PFSK-1 (cell line): ENCODE results near the gene HK1.

Source experiments
- FOXP2 ChIP-seq: optimal IDR thresholded peaks from 2 replicates; pipeline ENCODE3; 2011; ENCODE audit warnings: borderline replicate concordance, control low read depth, inconsistent platforms; ENCODE audit not compliant: insufficient read depth; ENCODE audit errors: extremely low read length, extremely low read depth
- POLR2AphosphoS5 ChIP-seq: IDR thresholded peaks from 2 replicates; pipeline ENCODE4 v1.6.1; 2012; ENCODE audit warnings: low read depth, mild to moderate bottlenecking, control low read depth, low read length, moderate library complexity
- REST ChIP-seq, 2 experiments: IDR thresholded peaks; 2 replicates each; pipeline versions ENCODE4 v1.6.1 to v1.8.0; 2011 to 2012; ENCODE audit warnings: low read depth in 2 of 2, low read length in 2 of 2, control low read depth in 1 of 2, inconsistent platforms in 1 of 2, mild to moderate bottlenecking in 1 of 2, moderate library complexity in 1 of 2; ENCODE audit not compliant: insufficient read depth in 1 of 2
- SIN3A ChIP-seq: IDR thresholded peaks from 2 replicates; pipeline ENCODE4 v1.6.1; 2012; ENCODE audit warnings: mild to moderate bottlenecking, low read length, moderate library complexity, borderline replicate concordance; ENCODE audit not compliant: insufficient read depth
- TAF1 ChIP-seq: IDR thresholded peaks from 2 replicates; pipeline ENCODE4 v1.6.1; 2012; ENCODE audit warnings: low read length, control low read depth, borderline replicate concordance; ENCODE audit not compliant: insufficient read depth

The HK1 gene

GRCh38 chr10:69434926-69435325, 156.6 kb downstream of the HK1 start:
- TF ChIP-seq TAF1: no peak
- TF ChIP-seq SIN3A: no peak

GRCh38 chr10:69435966-69436520, 157.7 kb downstream of the HK1 start:
- TF ChIP-seq REST (IDR thresholded peaks at IDR 0.05; ENCODE audit: insufficient read depth in 1 of 2, low read depth in 2 of 2, low read length in 2 of 2): no peak
- TF ChIP-seq TAF1: no peak
- TF ChIP-seq FOXP2: no peak
- TF ChIP-seq SIN3A: no peak
- no peak for TF ChIP-seq POLR2AphosphoS5

GRCh38 chr10:69437321-69438259, 159.3 kb downstream of the HK1 start:
- TF ChIP-seq FOXP2 (no peak), REST (IDR thresholded peaks at IDR 0.05; ENCODE audit: insufficient read depth in 1 of 2, low read depth in 2 of 2, low read length in 2 of 2) (no peak), TAF1 (no peak), SIN3A (no peak), POLR2AphosphoS5 (no peak)

GRCh38 chr10:69438536-69439349, 160.4 kb downstream of the HK1 start:
- TF ChIP-seq POLR2AphosphoS5: no peak

- TF ChIP-seq FOXP2 (no peak), TAF1 (no peak), POLR2AphosphoS5 (no peak), SIN3A (no peak), REST (IDR thresholded peaks at IDR 0.05; ENCODE audit: insufficient read depth in 1 of 2, low read depth in 2 of 2, low read length in 2 of 2) (no peak)
These were observed 161.0 kb downstream of the HK1 start for GRCh38 chr10:69439350-69439739.
